A549 treated with GW870086 at 1 μM for 4 hours (cell line): ENCODE measurements around the gene ZAP70. TPM values are rescaled to one million over a fixed set of nuclear protein-coding genes. Genes with fewer than 3 reads are reported as not detected.

Experiments
- total RNA-seq: library from RNA; stranded (reverse); fragments of 200-300 nt; extraction: Qiagen RNA extraction; gene quantifications from 5 replicates; pipeline ENCODE4 v1.2.3, GENCODE V29; 2022; ENCODE audit warnings: low read depth

Gene ZAP70
- 0.08 TPM in 1 of 5 replicates, not detected in the others for total RNA-seq

DNA sequence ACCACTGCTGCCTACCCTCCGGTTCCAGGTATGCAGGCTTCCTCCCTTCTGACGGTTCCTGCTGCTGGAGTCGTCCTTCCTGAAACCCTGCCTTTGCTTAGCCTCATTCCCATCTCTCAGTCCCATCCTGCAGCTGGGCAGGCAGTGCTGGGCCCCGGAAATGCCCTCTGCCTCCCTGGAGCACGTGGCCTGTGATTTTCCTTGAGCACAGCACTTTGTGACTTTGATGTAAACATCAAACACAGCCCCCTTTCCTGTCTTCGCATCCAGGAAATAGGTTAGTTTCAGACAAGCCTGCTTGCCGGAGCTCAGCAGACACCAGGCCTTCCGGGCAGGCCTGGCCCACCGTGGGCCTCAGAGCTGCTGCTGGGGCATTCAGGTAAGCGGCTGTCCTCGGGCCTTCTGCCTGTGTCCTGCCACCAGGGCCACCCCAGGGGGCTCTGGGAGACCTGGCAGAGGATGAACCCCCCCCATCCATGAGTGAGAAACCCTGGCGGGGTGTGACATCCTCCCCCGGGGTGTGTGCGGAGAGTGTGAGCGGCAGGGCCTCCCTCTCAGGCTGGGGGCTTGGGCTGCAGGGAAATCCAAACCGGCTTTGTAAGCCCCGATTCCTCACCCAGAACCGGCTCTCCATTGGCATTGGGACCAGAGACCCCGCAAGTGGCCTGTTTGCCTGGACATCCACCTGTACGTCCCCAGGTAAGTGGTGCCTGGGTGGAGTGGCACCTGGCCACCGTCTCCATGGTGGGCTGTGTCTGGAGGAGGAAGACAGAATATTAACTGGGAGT, at the start of gene ZAP70:
ZAP70 (plus strand) TSS at position 281 of the 788 bp plus-strand sequence. CDS start 10,461 bp downstream, outside the sequence.

DNA sequence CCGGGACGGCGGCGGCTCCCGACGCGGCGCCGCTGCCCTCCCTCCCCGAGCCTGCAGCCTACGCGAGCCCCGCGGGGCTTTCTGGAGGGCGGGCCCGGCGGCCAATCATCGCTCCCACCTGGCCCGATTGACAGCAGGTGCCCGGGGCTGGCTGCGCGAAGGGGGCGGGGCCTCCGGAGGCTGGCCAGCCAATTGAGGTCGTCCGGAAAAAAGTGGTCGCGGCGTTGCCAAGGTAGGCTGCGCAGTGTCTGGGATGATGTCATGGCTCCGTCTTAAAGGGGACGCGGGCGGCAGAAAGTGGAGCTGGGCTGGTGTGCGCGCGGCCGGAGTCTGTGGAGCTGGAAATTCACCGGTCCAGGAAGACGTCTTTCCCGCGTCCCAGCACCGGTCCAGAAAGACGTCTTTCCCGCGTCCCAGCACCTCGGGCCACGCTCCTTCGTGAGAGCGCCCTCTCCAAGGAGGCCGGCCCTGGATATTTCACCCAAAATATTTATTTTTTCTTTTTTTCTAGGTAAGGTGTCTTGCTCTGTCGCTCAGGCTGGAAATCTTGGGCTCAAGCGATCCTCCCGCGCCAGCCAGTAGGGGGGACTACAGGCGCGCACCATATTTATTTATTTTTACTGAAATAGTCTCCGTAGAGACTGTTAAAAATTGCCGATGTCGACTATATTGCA, 49.3 kb upstream of the ZAP70 start, which contains the start of gene ACTR1B:
ACTR1B (minus strand) TSS at position 83 of the 674 bp plus-strand sequence. CDS start 154 bp downstream, outside the sequence.

DNA sequence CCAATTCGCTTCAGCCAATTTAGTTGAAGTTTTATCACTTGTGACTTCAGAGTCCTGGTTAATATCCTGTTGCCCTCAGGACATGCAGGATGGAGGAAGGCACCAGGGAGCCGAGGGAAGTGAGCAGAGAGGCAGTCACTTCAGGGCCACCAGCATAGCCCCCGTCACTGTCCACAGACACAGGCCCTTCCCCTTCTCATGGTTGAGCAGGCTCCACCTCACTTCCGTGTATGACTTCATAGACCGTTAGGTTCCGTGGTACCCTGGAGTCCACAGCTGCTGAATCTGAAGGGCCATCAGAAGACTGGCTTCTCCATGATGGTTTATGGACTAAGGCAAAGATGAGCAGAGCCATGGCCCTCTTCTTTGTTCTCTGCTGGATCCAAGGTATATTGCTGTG, 43.9 kb upstream of the ZAP70 start, which contains the start of gene C2orf92:
C2orf92 (plus strand) TSS at position 266 of the 400 bp plus-strand sequence; CDS start at position 342, 76 bp downstream.

Other genes starting within 250 kb of the ZAP70 start
- gene ANKRD36B, start 123.7 kb upstream of the ZAP70 start, total RNA-seq = 3.9 to 7.0 TPM (median 4.2 TPM) in 5 replicates
- 299 to 335 TPM (median 321 TPM) in 5 replicates for gene COX5B, start 67.5 kb upstream of the ZAP70 start, total RNA-seq
- 33.5 to 47.1 TPM (median 42.6 TPM) in 5 replicates for gene ACTR1B, start 49.5 kb upstream of the ZAP70 start, total RNA-seq
- gene C2orf92, start 43.9 kb upstream of the ZAP70 start, total RNA-seq = 0.60 to 1.2 TPM (median 1.0 TPM) in 5 replicates